Parathyroid adenoma (tissue), 2 donors: Measurements from ENCODE around the gene CLIC6.

Experiments used
- H2AFZ ChIP-seq: fragments of 300-600 bp; sonication (generic); one replicate; pipeline ENCODE4 v1.7.0; 2017; ENCODE audit warnings: antibody characterized with exemption, mild to moderate bottlenecking
- H3K27ac ChIP-seq: fragments of 300-600 bp; sonication (generic); one replicate; pipeline ENCODE4 v1.7.0; 2017
- H3K27me3 ChIP-seq: fragments of 300-600 bp; sonication (generic); one replicate; pipeline ENCODE4 v1.7.0; 2017; ENCODE audit warnings: low read length; ENCODE audit not compliant: control insufficient read depth, insufficient read depth
- H3K36me3 ChIP-seq: fragments of 300-600 bp; sonication (generic); one replicate; pipeline ENCODE4 v1.7.0; 2017; ENCODE audit warnings: low read length; ENCODE audit not compliant: control insufficient read depth, insufficient read depth
- H3K4me1 ChIP-seq: fragments of 300-600 bp; sonication (generic); one replicate; pipeline ENCODE4 v1.7.0; 2017; ENCODE audit warnings: control low read depth
- H3K4me2 ChIP-seq: fragments of 300-600 bp; sonication (generic); one replicate; pipeline ENCODE4 v1.7.0; 2017; ENCODE audit warnings: low read length
- H3K4me3 ChIP-seq: fragments of 300-600 bp; sonication (generic); one replicate; pipeline ENCODE4 v1.7.0; 2017; ENCODE audit warnings: low read depth, low read length
- H3K79me2 ChIP-seq: fragments of 300-600 bp; sonication (generic); one replicate; pipeline ENCODE4 v1.7.0; 2017; ENCODE audit warnings: control low read depth
- H3K9ac ChIP-seq: fragments of 300-600 bp; sonication (generic); one replicate; pipeline ENCODE4 v1.7.0; 2017; ENCODE audit warnings: mild to moderate bottlenecking
- H3K9me3 ChIP-seq: fragments of 300-600 bp; sonication (generic); one replicate; pipeline ENCODE4 v1.7.0; 2017; ENCODE audit warnings: low read length; ENCODE audit not compliant: control insufficient read depth
- TF ChIP-seq, protein P1 (sequence below): fragments of 300-600 bp; sonication (generic); IDR thresholded peaks from one replicate; pipeline ENCODE4 v1.7.0; 2017; ENCODE audit warnings: antibody characterized with exemption, mild to moderate bottlenecking
- donor health status: primary hyperparathyroidism.

CLIC6 gene

DNA sequence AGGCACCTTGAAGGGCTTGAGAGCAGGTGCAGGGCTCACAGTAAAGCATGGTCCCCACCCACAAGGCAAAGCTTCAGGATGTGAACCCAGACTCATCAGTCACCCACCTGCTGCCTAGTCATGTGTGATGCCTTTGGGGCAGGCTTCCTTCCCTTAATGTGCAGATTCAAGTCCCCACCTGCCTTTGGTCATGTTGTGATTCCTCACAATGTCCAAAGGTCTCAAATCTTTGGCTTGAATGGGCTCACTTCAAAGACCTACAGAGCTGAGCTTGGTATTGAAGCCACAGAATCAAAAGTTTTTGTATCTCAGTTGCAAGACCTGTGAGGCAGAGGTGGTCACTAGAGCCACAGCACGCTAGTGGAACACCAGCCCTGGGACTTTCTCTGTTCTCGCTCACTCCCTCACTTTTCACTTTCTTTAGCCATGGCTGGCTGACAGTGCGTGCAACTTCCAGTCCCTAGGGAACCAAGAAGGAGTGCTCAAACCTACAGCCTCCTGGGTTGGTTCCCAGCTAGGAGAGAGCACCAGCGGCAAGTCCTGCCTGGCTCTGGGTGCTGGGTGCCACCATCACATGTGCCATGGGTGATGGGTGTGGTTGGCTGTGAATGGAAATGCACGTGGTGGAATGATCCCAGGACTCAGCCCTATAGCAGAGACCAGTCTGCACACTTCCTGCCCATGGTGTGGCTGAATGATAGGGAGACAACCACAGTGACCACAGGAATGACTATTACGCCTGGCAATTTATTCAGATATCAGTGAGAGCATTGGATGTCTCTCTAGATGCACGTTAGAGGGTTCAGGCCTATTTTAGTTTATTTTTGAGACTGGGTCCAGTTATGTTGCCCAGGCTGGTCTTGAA lies 26.4 kb upstream of the CLIC6 start:
- Histone ChIP-seq H3K9me3 (no peaks in the 10 kb centered on the region), H3K27me3 (no peaks in the 10 kb centered on the region), H2AFZ (no peak overlapping the region), H3K4me3 (no peak overlapping the region), H3K27ac (no peak overlapping the region), H3K36me3 (no peaks in the 10 kb centered on the region), H3K4me2 (no peak overlapping the region), H3K79me2 (no peaks in the 10 kb centered on the region), H3K9ac (no peak overlapping the region), H3K4me1 (no peaks in the 10 kb centered on the region)
- TF ChIP-seq, protein P1, sequence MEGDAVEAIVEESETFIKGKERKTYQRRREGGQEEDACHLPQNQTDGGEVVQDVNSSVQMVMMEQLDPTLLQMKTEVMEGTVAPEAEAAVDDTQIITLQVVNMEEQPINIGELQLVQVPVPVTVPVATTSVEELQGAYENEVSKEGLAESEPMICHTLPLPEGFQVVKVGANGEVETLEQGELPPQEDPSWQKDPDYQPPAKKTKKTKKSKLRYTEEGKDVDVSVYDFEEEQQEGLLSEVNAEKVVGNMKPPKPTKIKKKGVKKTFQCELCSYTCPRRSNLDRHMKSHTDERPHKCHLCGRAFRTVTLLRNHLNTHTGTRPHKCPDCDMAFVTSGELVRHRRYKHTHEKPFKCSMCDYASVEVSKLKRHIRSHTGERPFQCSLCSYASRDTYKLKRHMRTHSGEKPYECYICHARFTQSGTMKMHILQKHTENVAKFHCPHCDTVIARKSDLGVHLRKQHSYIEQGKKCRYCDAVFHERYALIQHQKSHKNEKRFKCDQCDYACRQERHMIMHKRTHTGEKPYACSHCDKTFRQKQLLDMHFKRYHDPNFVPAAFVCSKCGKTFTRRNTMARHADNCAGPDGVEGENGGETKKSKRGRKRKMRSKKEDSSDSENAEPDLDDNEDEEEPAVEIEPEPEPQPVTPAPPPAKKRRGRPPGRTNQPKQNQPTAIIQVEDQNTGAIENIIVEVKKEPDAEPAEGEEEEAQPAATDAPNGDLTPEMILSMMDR, result no peak

DNA sequence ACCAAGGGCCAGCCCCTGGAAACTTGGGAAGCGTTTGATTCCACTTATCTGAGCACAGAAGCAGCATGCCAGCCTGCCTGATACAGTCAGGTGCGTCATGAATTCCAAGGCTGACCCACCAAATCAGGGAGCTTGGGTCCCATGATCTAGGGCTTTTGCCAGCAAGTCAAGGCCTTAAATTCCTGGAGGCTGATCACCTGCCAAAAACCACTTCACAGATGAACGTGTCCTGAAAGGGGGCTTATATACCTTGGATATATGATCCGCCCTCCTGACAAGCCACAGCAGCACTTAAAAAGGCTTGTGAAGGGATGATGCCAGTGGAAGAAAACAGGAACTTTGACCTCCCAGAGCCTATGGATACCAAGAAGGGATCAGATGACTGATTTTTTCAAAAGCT lies 24.0 kb upstream of the CLIC6 start:
- TF ChIP-seq, protein P1, result no peak
- Histone ChIP-seq H3K4me3 (no peak overlapping the region), H3K9me3 (no peaks in the 10 kb centered on the region), H2AFZ (no peak overlapping the region), H3K27me3 (no peaks in the 10 kb centered on the region), H3K9ac (no peak overlapping the region), H3K36me3 (no peaks in the 10 kb centered on the region), H3K4me1 (no peaks in the 10 kb centered on the region), H3K79me2 (no peaks in the 10 kb centered on the region), H3K4me2 (no peak overlapping the region), H3K27ac (no peak overlapping the region)

DNA sequence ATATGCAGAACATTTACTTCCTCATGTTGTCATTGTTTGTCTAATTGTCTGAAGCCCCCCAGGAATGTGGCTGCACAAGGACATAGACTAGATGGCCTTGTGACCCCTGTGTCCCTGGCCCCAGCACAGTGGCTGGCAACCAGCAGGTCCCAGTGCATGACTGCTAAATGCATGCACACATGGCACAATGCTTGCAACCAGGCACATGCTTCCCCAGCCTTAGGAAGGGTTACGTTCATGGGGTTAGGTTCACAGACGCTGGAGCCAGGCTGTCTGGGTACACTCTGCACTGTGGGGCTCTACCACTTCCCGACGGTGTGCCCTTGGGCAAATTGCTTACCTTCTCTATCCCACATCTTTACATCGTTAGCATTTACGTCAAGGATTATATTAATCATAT lies 21.2 kb upstream of the CLIC6 start:
- no peaks in the 10 kb centered on the region for H3K79me2 ChIP-seq
- H2AFZ ChIP-seq, result no peak overlapping the region
- H3K27ac ChIP-seq, result no peak overlapping the region
- H3K27me3 ChIP-seq, result no peaks in the 10 kb centered on the region
- H3K4me1 ChIP-seq, result no peaks in the 10 kb centered on the region
- TF ChIP-seq, protein P1, result no peak
- no peak overlapping the region for H3K9ac ChIP-seq
- no peaks in the 10 kb centered on the region for H3K9me3 ChIP-seq
- H3K4me2 ChIP-seq, result no peak overlapping the region
- no peak overlapping the region for H3K4me3 ChIP-seq
- H3K36me3 ChIP-seq, result no peaks in the 10 kb centered on the region

DNA sequence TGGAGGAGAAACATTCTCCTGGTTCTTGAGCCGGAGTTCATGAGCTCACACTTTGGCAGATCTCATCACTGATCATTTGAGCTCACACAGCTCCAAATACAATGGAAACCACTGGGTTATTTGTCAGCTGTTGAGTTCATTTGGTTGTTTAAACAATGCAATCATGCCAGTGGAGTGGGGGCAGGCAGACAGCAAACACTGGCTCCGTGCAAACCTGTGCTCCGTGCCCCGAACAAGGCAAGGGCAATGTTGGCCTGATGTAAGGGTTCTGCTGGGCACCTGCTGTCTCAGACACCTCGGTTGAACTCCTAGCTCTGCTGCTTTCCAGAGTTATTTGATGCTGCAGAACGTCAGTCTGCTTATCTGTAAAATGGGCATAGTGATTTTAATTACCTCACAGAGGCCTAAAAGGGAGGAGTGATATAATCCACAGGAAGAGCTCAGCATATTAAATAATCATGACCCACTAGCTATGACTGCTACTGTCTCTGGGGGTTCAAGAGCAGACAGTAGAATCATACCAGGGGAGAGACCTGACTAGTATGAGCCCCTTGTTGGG lies 20.0 kb upstream of the CLIC6 start:
- H3K79me2 ChIP-seq, result no peaks in the 10 kb centered on the region
- no peaks in the 10 kb centered on the region for H3K9me3 ChIP-seq
- H3K4me1 ChIP-seq, result no peaks in the 10 kb centered on the region
- TF ChIP-seq, protein P1, result no peak
- no peak overlapping the region for H2AFZ ChIP-seq
- H3K4me3 ChIP-seq, result no peak overlapping the region
- H3K27me3 ChIP-seq, result no peaks in the 10 kb centered on the region
- no peak overlapping the region for H3K4me2 ChIP-seq
- H3K36me3 ChIP-seq, result no peaks in the 10 kb centered on the region
- no peak overlapping the region for H3K9ac ChIP-seq
- H3K27ac ChIP-seq, result no peak overlapping the region
